ENCODE measurements around the gene NNT. TPM values are rescaled to one million over a fixed set of nuclear protein-coding genes. Genes with fewer than 3 reads are reported as not detected.
A peak's percentile ranks its signal among the peaks of the same experiment; 100 is the strongest.
"Not testable (repeated sequence)": the region's sequence is repeated elsewhere in the genome, so short reads cannot be mapped to it uniquely, and the experiment has no call there.

Gene NNT
- total and polyA plus RNA-seq, 3 donors from 2014 or later: 25.4 to 55.0 (median 32.1) TPM

DNA sequence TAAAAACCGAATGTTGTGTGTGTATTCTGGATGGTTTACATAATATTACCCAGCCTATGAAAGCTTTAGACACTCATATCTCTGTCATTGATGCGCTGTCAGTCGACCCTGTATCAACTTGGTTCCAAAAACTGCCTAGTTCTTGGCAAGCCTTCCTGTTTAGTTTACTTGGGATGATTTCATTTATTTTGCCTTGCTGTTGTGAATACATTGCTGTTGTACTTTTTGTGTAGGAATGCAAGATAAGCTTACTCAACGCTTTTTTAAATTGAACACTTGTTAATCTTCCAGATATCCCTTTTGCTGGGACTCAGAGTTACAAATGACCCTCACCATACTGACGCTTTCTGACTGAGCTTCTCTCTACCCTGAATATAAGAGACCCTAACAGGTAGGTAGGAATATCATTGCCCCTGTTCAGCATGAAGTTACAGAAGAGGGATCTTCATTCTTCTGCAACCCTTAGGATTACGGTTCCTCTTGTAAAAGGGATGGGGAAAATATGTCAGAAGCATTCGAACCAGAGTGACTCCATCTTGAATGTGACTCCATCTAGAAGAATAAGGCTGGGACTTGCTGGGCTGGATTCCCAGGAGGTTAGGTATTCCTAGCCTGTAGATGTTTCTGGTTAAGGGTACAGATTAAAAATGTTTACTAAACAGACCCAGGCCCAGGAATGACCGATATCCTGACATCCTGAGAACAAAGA, 32.4 kb upstream of the NNT start:
- intact Hi-C loops (cut with DNase I; ENCODE audit: low total_unique reads): no loop called here
- Histone ChIP-seq H3K4me3 (no peak overlapping the region), H3K27me3 (no peaks in the 10 kb centered on the region), H3K4me1 (peaks cover 3% of the 10 kb centered on the region), H3K36me3 (ENCODE audit: low read depth, missing control alignments) (no peaks in the 10 kb centered on the region), H3K27ac (peak overlapping the region in 1 of 2 donors; percentile 43), H3K9me3 (no peaks in the 10 kb centered on the region)
- TF ChIP-seq, protein P1, sequence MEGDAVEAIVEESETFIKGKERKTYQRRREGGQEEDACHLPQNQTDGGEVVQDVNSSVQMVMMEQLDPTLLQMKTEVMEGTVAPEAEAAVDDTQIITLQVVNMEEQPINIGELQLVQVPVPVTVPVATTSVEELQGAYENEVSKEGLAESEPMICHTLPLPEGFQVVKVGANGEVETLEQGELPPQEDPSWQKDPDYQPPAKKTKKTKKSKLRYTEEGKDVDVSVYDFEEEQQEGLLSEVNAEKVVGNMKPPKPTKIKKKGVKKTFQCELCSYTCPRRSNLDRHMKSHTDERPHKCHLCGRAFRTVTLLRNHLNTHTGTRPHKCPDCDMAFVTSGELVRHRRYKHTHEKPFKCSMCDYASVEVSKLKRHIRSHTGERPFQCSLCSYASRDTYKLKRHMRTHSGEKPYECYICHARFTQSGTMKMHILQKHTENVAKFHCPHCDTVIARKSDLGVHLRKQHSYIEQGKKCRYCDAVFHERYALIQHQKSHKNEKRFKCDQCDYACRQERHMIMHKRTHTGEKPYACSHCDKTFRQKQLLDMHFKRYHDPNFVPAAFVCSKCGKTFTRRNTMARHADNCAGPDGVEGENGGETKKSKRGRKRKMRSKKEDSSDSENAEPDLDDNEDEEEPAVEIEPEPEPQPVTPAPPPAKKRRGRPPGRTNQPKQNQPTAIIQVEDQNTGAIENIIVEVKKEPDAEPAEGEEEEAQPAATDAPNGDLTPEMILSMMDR (IDR thresholded peaks at IDR 0.05): no peak
- TF ChIP-seq POLR2A (IDR thresholded peaks at IDR 0.05): no peak
- 77 to 81% methylated on average over 8 of the region's 8 CpGs for WGBS, 2 donors
- DNase-seq: no peak

DNA sequence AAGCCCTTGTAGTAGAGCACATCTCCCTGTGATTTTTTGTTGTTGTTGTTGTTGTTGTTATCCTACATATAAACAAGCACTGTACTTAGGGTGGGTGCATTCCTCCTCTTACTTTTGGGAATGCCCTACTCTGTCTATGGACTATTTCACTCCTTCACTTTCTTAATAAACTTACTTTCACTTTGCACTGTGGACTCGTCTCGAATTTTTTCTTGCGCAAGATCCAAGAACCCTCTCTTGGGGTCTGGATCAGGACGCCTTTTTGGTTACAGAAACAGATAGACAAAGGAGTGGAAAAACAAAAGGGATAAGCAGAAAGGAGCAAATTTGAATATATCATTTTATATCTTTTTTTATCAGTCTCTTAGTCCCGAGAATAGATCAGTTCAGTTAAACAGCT, 31.7 kb upstream of the NNT start:
- Histone ChIP-seq H3K27me3 (no peaks in the 10 kb centered on the region), H3K4me3 (no peak overlapping the region), H3K27ac (peak overlapping the region; percentile 43 to 46), H3K4me1 (peaks cover 3% of the 10 kb centered on the region), H3K9me3 (no peaks in the 10 kb centered on the region), H3K36me3 (ENCODE audit: low read depth, missing control alignments) (no peaks in the 10 kb centered on the region)
- peak; percentile 30 for DNase-seq
- intact Hi-C loops (cut with DNase I; ENCODE audit: low total_unique reads): no loop called here
- 35 to 52% methylated on average over 5 of the region's 5 CpGs for WGBS, 2 donors
- TF ChIP-seq, protein P1 (IDR thresholded peaks at IDR 0.05): no peak
- TF ChIP-seq POLR2A (IDR thresholded peaks at IDR 0.05): no peak

GRCh38 chr5:43572357-43572756, 30.6 kb upstream of the NNT start:
- H3K9me3 ChIP-seq: no peaks in the 10 kb centered on the region
- H3K27ac ChIP-seq: peak overlapping the region; percentile 43 to 46
- no peaks in the 10 kb centered on the region for H3K27me3 ChIP-seq
- H3K4me3 ChIP-seq: no peak overlapping the region
- intact Hi-C loops (cut with DNase I; ENCODE audit: low total_unique reads): no loop called here
- peaks cover 3% of the 10 kb centered on the region for H3K4me1 ChIP-seq
- WGBS, 2 donors: 29 to 41% methylated on average over 2 of the region's 2 CpGs
- no peaks in the 10 kb centered on the region for H3K36me3 ChIP-seq (ENCODE audit: low read depth, missing control alignments)
- no peak for DNase-seq
- TF ChIP-seq, protein P1 (IDR thresholded peaks at IDR 0.05): no peak
- no peak for TF ChIP-seq POLR2A (IDR thresholded peaks at IDR 0.05)

DNA sequence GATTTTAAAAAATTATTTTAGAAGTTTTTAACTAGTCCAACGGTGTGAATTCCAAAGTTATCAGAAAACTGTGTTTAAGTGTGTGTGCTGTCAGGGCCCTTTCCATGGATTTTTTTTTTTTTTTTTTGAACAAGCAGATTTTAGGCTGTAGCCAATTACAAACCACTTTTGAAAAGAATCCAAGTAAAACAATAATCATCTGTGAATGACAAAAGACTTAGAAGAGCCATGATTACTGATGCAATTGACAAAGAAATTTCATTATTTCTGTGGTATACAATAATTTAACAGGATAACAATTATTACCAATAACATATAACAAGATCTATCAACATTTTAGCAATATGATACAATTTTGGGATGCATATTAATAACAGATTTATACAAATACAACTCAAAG, 29.9 kb upstream of the NNT start:
- WGBS, 2 donors: 32 to 58% methylated on average over 1 of the region's 1 CpG
- Histone ChIP-seq H3K36me3 (ENCODE audit: low read depth, missing control alignments) (no peaks in the 10 kb centered on the region), H3K27ac (no peak overlapping the region), H3K9me3 (no peaks in the 10 kb centered on the region), H3K27me3 (no peaks in the 10 kb centered on the region), H3K4me1 (peaks cover 3% of the 10 kb centered on the region), H3K4me3 (no peak overlapping the region)
- intact Hi-C loops (cut with DNase I; ENCODE audit: low total_unique reads): no loop called here
- no peak for TF ChIP-seq POLR2A (IDR thresholded peaks at IDR 0.05)
- TF ChIP-seq, protein P1 (IDR thresholded peaks at IDR 0.05): no peak
- no peak for DNase-seq

DNA sequence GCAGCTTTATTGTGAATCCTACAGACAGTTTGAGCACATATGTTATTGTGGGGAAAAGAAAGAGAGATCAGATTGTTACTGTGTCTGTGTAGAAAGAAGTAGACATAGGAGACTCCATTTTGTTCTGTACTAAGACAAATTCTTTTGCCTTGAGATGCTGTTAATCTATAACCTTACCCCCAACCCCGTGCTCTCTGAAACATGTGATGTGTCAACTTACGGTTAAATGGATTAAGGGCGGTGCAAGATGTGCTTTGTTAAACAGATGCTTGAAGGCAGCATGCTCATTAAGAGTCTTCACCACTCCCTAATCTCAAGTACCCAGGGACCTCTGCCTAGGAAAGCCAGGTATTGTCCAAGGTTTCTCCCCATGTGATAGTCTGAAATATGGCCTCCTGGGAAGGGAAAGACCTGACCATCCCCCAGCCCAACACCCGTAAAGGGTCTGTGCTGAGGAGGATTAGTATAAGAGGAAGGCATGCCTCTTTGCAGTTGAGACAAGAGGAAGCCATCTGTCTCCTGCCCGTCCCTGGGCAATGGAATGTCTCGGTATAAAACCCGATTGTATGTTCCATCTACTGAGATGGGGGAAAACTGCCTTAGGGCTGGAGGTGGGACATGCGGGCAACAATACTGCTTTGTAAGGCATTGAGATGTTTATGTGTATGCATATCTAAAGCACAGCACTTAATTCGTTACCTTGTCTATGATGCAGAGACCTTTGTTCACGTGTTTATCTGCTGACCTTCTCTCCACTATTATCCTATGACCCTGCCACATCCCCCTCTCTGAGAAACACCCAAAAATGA, 22.4 kb upstream of the NNT start:
- H3K27me3 ChIP-seq; intact Hi-C loops (cut with DNase I; ENCODE audit: low total_unique reads); DNase-seq; H3K4me1 ChIP-seq; H3K9me3 ChIP-seq; H3K36me3 ChIP-seq (ENCODE audit: low read depth, missing control alignments); H3K4me3 ChIP-seq; H3K27ac ChIP-seq: not testable (repeated sequence)
- WGBS, 2 donors: 86 to 89% methylated on average over 10 of the region's 10 CpGs
